Measurements from ENCODE around the gene RNPEPL1.

DNA sequence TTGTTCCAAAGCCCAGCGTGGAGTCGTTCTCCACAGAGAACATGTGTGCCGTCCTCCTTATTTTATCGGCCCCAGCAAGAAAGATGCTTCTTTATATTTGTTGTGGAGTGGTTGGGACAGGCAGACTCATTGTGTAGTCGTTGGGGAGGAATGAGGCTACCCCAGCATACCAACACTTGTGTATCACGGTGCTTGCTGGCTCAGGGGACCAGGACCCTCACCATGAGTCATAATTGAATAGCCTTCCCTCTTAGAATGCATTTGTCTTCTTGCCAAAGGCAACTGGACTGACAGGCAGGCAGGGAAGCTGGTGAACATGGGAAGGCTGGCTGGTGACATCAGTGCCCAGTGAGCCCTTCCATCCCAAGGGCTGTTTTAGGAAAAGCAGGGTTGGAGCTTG lies 22.9 kb downstream of the RNPEPL1 start:
- TF ChIP-seq, protein P1, sequence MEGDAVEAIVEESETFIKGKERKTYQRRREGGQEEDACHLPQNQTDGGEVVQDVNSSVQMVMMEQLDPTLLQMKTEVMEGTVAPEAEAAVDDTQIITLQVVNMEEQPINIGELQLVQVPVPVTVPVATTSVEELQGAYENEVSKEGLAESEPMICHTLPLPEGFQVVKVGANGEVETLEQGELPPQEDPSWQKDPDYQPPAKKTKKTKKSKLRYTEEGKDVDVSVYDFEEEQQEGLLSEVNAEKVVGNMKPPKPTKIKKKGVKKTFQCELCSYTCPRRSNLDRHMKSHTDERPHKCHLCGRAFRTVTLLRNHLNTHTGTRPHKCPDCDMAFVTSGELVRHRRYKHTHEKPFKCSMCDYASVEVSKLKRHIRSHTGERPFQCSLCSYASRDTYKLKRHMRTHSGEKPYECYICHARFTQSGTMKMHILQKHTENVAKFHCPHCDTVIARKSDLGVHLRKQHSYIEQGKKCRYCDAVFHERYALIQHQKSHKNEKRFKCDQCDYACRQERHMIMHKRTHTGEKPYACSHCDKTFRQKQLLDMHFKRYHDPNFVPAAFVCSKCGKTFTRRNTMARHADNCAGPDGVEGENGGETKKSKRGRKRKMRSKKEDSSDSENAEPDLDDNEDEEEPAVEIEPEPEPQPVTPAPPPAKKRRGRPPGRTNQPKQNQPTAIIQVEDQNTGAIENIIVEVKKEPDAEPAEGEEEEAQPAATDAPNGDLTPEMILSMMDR (IDR thresholded peaks at IDR 0.05; ENCODE audit: insufficient read depth, low read length) = no peak
- no peak for TF ChIP-seq POLR2AphosphoS5 (IDR thresholded peaks at IDR 0.05; ENCODE audit: low read depth)
- TF ChIP-seq GABPA (IDR thresholded peaks at IDR 0.05; ENCODE audit: low read depth) = no peak

Data from HL-60 (cell line).